Esophagus (tissue), 2 donors: ENCODE results near the gene FGD5. TPM values are rescaled to one million over a fixed set of nuclear protein-coding genes. Genes with fewer than 3 reads are reported as not detected.

Experiments
- H3K27ac ChIP-seq, 2 donors: one replicate each; pipeline ENCODE4 v1.5.1; 2013; ENCODE audit warnings: low read depth in 2 of 2, mild to moderate bottlenecking in 2 of 2, inconsistent platforms in 1 of 2, low read length in 1 of 2, moderate library complexity in 1 of 2
- H3K27me3 ChIP-seq, 2 donors: one replicate each; pipeline ENCODE4 v1.6.1; 2013; ENCODE audit warnings: low read length in 2 of 2, control low read depth in 1 of 2, mild to moderate bottlenecking in 1 of 2; ENCODE audit not compliant: insufficient read depth in 2 of 2, control insufficient read depth in 1 of 2
- H3K36me3 ChIP-seq, 2 donors: one replicate each; pipeline ENCODE4 v1.6.1; 2013; ENCODE audit warnings: low read length in 1 of 2; ENCODE audit not compliant: control insufficient read depth in 2 of 2, insufficient read depth in 2 of 2
- H3K4me1 ChIP-seq, 2 donors: one replicate each; pipeline ENCODE4 v1.6.1; 2013; ENCODE audit warnings: low read length in 1 of 2; ENCODE audit not compliant: control insufficient read depth in 2 of 2, insufficient read depth in 2 of 2
- H3K4me3 ChIP-seq, 2 donors: one replicate each; pipeline ENCODE4 v1.5.1; 2013; ENCODE audit warnings: low read length in 2 of 2, mild to moderate bottlenecking in 2 of 2, low read depth in 1 of 2, moderate library complexity in 1 of 2
- H3K9me3 ChIP-seq, 2 donors: one replicate each; pipeline ENCODE4 v1.6.1; 2013; ENCODE audit warnings: mild to moderate bottlenecking in 2 of 2, low read depth in 1 of 2, low read length in 1 of 2, moderate library complexity in 1 of 2; ENCODE audit not compliant: control insufficient read depth in 2 of 2, insufficient read depth in 1 of 2
- WGBS, 2 donors: extraction: QIAGEN DNeasy Blood & Tissue Kit; methylation state at CpG; one replicate each; pipeline ENCODE4 v1.1.7; 2013; 5-methylcytosine and 5-hydroxymethylcytosine counted together
- polyA plus RNA-seq, 2 donors: library from polyadenylated mRNA; stranded (reverse); fragments of 200-250 nt; gene quantifications; one replicate each; pipeline ENCODE4 v1.2.3, GENCODE V29; 2013
- donor health status: healthy with polysubstance abuse.
- donor health status: Bipolar disorder and iron deficiency.

Gene FGD5
- polyA plus RNA-seq, 2 donors: 1.7 TPM

DNA sequence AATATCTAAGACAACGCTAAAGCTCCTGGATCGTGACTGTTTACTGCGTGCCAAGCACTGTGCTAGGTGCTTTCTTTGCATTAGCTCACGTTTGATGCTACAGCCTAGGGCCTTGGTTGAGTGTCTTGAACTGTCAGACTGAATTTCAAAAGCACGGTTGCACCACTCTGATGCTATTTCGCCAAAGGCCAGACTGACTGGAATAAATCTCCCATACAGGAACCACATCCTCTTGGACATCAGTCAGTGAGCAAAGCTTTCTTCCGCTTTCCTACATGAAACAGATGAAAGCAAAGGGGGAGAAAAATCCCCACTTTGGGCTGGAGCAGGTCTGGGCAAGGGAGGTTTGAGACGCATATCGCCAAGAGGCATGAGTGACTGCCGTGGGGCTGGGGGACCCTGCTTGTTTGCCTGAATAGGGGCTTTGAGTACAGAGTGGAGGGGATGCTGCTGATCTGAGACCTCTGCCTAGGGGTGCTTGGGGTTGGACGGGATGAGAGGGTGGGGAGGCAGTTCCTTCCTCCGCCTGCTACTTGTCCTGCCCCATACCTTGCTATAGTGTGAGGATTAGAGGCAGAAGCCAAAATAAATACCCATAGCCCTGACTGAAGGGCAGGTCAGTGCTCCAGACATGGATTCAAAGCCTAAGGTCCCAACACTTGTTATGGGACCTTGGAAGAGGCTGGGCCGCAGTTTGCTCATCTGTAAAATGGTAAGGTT is 5.3 kb downstream of the FGD5 start:
- WGBS, 2 donors: 50 to 64% methylated on average over 13 of the region's 13 CpGs
- H3K9me3 ChIP-seq: no peaks in the 10 kb centered on the region
- H3K27ac ChIP-seq: no peak overlapping the region
- H3K4me3 ChIP-seq: no peak overlapping the region
- peaks cover 0 to 2% of the 10 kb centered on the region in 2 donors for H3K4me1 ChIP-seq
- no peaks in the 10 kb centered on the region for H3K36me3 ChIP-seq
- H3K27me3 ChIP-seq: no peaks in the 10 kb centered on the region

DNA sequence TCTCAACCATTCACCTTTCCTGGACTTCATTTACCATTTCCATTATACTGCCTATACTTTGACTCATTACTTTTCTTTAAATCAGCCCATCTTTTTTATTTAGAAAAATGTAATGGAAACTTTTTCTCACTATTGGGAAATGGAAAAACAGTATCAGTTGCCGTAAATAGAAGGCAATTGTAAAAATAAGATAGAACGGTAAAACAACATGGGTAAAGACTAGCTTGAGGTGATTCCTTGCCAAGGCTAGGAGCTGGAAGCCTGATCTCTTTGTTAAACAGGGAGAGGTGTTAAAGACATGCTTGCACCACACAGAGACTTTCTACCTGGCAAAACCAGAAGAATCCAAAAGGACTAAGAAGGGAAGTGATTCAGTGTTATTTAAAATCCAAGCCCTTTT is 5.9 kb downstream of the FGD5 start:
- Histone ChIP-seq H3K27ac (no peak overlapping the region), H3K9me3 (no peaks in the 10 kb centered on the region), H3K4me3 (no peak overlapping the region), H3K4me1 (peaks cover 0 to 2% of the 10 kb centered on the region in 2 donors), H3K27me3 (no peaks in the 10 kb centered on the region), H3K36me3 (no peaks in the 10 kb centered on the region)
- 55 to 60% methylated on average over 2 of the region's 2 CpGs for WGBS, 2 donors

DNA sequence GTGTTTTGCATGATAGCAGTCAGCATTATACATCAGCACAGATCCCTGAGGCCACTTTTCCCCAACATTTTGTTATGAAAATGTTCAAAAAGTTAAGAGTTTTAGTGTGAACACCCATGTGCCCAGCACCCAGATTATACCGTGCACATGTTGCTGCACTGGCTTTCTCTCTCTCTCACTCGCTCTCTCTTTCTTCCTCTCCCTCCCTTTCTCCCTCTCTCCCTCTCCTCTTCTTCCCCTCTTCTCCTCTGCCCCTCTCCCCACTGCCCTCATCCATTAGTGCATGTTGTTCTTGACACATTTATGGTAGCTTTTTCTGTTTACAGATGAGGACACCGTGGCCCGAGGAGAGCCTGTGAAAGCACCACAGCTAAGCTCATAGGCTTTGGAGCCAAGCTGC is 7.3 kb downstream of the FGD5 start:
- WGBS, 2 donors: 77 to 79% methylated on average over 4 of the region's 4 CpGs
- Histone ChIP-seq H3K27me3 (no peaks in the 10 kb centered on the region), H3K4me1 (peaks cover 0 to 2% of the 10 kb centered on the region in 2 donors), H3K27ac (no peak overlapping the region), H3K9me3 (no peaks in the 10 kb centered on the region), H3K36me3 (no peaks in the 10 kb centered on the region), H3K4me3 (no peak overlapping the region)

DNA sequence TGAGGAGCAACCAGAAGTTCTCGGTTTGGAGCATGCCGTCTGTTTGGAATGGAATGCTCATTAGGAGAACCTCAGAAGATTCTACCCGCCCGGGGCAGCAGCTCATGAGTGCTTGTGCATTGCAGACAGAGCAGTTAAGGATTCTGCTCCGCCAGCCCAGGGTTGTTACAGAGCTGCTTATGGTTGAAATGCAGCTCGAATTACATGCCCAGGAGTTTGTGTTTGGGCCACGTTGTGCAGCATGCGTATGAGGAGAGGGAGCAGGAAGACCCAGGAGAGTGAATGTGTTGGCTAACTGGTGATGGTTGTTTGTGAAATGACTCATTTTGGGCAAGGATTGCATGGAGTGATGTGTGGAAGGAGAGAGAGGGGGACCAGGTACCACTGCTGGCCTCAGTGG is 9.0 kb downstream of the FGD5 start:
- Histone ChIP-seq H3K9me3 (no peaks in the 10 kb centered on the region), H3K27me3 (no peaks in the 10 kb centered on the region), H3K36me3 (no peaks in the 10 kb centered on the region), H3K4me1 (peaks cover 0 to 2% of the 10 kb centered on the region in 2 donors), H3K4me3 (no peak overlapping the region), H3K27ac (no peak overlapping the region)
- 73 to 78% methylated on average over 8 of the region's 8 CpGs for WGBS, 2 donors

DNA sequence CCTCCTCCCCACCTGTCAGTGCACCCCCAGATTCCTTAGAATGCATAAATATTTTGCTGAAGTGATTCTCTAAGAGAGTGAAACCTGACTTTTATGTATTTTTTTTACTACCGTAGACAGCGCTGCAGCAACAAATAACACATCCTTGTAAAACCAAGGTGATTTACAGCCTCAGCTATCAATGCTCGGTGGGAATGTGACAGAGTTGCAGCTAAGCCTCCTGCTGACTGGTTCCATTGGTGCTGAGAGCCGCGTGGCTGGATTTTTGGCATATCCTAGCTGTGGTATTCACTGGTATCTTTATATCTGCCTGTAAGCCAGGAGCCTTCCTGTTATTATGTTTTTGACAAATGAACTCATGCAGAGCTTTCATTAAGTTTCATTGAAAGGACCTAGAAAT is 11.0 kb downstream of the FGD5 start:
- Histone ChIP-seq H3K9me3 (no peaks in the 10 kb centered on the region), H3K27ac (no peak overlapping the region), H3K36me3 (no peaks in the 10 kb centered on the region), H3K4me1 (no peaks in the 10 kb centered on the region), H3K27me3 (no peaks in the 10 kb centered on the region), H3K4me3 (no peak overlapping the region)
- WGBS, 2 donors: 65 to 73% methylated on average over 5 of the region's 5 CpGs

DNA sequence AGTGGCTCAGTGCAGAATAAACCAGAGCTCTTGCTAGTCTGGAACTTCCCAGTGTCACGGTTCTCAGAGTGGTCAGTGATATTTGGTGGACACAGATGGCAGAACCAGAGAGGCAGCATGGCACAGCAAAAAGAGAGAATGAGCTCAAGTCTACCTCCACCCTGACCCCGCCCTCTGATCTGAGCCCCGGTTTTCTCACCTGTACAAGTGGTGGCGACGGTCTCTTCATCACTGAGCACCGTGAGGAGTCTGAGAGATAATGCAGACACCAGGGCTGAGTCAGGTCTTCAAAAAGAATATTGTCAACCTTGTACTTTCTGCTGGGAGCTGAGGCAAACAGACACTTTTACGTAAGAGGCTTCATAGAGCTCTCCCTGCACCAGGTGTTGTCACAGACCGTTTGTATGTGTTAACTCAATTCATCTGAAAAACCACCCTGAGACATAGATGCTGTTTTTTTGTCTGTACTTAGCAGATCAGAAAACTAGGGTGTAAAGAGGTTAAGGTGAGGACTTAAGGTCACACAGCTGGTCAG is 13.2 kb downstream of the FGD5 start:
- Histone ChIP-seq H3K4me3 (no peak overlapping the region), H3K27me3 (no peaks in the 10 kb centered on the region), H3K4me1 (peaks cover 0 to 2% of the 10 kb centered on the region in 2 donors), H3K9me3 (no peaks in the 10 kb centered on the region), H3K36me3 (no peaks in the 10 kb centered on the region), H3K27ac (no peak overlapping the region)
- 67 to 77% methylated on average over 8 of the region's 8 CpGs for WGBS, 2 donors

DNA sequence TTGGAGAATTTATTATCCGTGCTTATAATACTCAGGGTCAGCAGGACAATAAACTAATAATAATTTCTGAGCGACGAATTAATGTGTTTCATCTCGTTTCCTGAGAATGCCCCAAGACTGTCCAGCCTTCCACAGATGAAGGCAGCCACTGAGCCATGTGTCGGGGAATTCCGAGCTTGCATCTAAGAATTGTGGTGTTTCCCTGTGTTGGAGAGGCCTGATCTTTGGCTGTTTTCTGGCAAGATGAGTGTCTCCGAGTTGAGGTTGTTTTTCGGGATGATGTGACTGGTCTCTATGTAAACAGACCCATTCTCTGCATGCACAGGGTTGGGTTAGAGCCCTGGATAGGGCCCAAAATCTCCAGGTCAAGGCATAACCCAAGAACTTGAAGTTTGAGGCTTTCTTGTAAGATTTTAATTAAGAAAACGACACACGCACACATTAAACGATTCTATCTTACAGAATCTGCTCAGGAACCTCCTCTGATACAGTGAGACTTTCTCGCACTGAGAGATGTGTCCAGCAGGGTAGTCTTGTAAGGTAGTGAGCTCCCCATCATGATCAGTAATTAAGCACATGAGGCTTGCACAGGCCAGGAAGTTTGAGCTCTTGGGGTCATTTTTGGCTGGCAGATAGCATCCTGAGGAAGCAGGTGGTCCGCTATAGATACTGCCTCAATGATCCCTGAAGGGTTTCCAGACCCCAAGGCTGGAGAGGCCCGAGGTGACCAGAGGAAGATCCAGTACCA is 14.4 kb downstream of the FGD5 start:
- WGBS, 2 donors: 69 to 78% methylated on average over 14 of the region's 14 CpGs
- Histone ChIP-seq H3K36me3 (no peaks in the 10 kb centered on the region), H3K27me3 (no peaks in the 10 kb centered on the region), H3K4me3 (no peak overlapping the region), H3K9me3 (no peaks in the 10 kb centered on the region), H3K4me1 (peaks cover 0 to 4% of the 10 kb centered on the region in 2 donors), H3K27ac (no peak overlapping the region)

DNA sequence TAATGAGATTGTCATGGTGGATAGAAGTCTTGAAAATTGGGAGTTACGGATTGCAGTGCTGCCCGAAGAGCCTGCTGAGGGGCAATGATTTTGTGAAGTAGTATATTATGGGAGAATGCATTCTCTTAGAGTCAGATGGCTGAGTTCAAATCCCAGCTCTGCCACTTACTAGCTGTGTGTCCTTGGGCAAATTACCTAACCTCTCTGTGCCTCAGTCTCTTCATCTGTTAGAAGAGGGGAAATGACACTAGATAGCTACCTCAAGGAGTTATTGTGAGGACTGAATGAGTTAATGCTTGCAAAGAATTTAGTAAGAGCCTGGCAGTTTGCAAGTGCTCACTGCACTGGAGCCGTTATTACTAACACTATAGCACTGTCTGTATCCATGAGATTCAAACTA is 15.4 kb downstream of the FGD5 start:
- H3K9me3 ChIP-seq: no peaks in the 10 kb centered on the region
- no peak overlapping the region for H3K27ac ChIP-seq
- 85 to 87% methylated on average over 3 of the region's 3 CpGs for WGBS, 2 donors
- no peak overlapping the region for H3K4me3 ChIP-seq
- peaks cover 0 to 4% of the 10 kb centered on the region in 2 donors for H3K4me1 ChIP-seq
- no peaks in the 10 kb centered on the region for H3K27me3 ChIP-seq
- no peaks in the 10 kb centered on the region for H3K36me3 ChIP-seq

DNA sequence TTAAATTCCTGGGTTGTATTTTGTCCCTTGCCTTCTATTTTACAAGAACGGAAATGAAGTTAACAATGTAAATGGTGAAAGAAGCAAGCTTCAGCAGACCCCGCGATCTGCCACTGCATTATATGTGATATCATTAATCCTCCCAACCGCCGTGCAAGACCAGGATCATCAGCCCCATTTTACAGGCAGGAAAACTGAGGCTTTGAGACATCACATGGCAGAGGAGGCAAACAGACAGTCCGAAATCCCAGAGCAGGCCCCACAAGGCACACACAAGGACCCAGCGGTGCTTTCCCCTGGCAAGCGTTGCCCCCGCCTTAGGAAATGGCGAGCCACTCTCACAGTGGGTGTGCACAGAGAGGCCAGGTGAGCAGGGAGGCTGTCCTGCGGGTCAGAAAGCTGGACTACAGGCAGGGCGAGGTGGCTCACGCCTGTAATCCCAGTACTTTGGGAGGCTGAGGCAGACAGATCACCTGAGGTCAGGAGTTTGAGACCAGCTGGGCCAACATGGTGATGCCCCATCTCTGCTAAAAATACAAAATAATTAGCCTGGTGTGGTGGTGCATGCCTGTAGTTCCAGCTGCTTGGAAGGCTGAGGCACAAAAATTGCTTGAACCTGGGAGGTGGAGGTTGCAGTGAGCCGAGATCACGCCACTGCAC is 16.2 kb downstream of the FGD5 start:
- no peaks in the 10 kb centered on the region for H3K9me3 ChIP-seq
- no peak overlapping the region for H3K27ac ChIP-seq
- no peaks in the 10 kb centered on the region for H3K27me3 ChIP-seq
- WGBS, 2 donors: 93% methylated on average over 15 of the region's 15 CpGs
- no peaks in the 10 kb centered on the region for H3K36me3 ChIP-seq
- H3K4me3 ChIP-seq: no peak overlapping the region
- peaks cover 0 to 4% of the 10 kb centered on the region in 2 donors for H3K4me1 ChIP-seq
